NOMO-1 treated with DMSO at 0.1 percent for 48 hours (cell line): ENCODE measurements around the gene FERD3L.

Experiments
- DNase-seq: peaks from one replicate; lab custom pipeline; 2025; ENCODE audit not compliant: unreplicated experiment; lab: John Stamatoyannopoulos, UW

FERD3L gene

DNA sequence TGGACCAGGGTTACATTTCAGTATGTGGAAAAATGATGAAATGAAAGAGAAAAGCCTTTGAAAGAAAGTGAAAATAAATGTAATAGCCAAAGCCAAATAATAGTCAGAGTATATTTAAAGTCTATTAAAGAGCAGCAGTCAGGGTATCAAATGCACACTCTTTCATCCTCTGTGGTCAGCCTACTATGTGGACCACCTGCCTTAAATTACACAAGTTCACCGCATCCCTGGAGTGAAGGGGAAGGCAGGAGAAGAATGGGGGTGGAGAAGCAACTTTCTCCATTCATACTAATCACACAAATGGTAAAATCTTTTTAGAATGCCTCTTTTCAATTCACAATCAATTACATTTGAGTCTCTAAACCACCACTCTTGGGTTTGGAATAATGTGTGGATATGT is 43.7 kb downstream of the FERD3L start:
- no peak for DNase-seq

GRCh38 chr7:19099924-19100323 is 45.3 kb downstream of the FERD3L start:
- DNase-seq = no peak

- DNase-seq = no peak
These were observed 46.0 kb downstream of the FERD3L start for GRCh38 chr7:19099194-19099593.

- DNase-seq = no peak
These were observed 46.7 kb downstream of the FERD3L start for GRCh38 chr7:19098510-19098909.

GRCh38 chr7:19097165-19098055 is 47.8 kb downstream of the FERD3L start:
- no peak for DNase-seq

DNA sequence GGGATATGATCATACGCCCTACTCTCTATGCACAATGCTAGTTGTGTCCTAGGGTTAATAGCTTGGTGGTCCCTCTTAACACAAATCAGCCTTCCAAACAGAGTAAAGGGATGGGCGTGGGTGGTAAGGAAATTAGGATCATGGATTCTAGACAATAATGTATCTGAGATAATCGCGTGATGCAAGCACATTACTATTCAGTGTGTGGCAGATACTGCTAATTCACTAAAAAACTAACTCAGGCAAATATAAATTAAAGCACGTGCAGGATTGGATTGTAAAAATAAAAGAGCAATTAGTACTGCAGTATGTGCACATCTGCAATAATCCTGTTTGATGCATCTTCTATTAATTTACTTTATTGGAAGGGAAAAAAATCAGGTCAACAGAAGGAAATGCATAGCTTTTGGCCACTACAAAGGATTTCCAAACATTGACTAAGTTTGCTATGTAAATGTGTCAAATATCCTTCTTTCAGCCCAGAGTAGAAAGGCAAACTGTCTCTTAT is 49.8 kb downstream of the FERD3L start:
- no peak for DNase-seq
